HepG2 (cell line): Measurements from ENCODE around the gene IMPACT. TPM values are rescaled to one million over a fixed set of nuclear protein-coding genes. Genes with fewer than 3 reads are reported as not detected.

Experiments
- AHDC1 ChIP-seq: sonication (generic); formaldehyde crosslinking; IDR thresholded peaks from 2 replicates; pipeline ENCODE4 v1.5.1; 2020; ENCODE audit warnings: mild to moderate bottlenecking, missing genetic modification reagents, borderline replicate concordance
- DBP ChIP-seq: sonication (generic); formaldehyde crosslinking; IDR thresholded peaks from 2 replicates; pipeline ENCODE4 v1.4.0; 2020; ENCODE audit warnings: missing genetic modification reagents; ENCODE audit errors: not compliant biosample characterization
- FOXK2 ChIP-seq: fragments of 450-650 bp; IDR thresholded peaks from 2 replicates; pipeline ENCODE4 v1.6.1; 2016
- GLMP ChIP-seq: sonication (generic); formaldehyde crosslinking; IDR thresholded peaks from 2 replicates; pipeline ENCODE4 v1.9.0; 2021; ENCODE audit warnings: missing genetic modification reagents, mild to moderate bottlenecking, borderline replicate concordance
- GTF3A ChIP-seq: sonication (generic); formaldehyde crosslinking; conservative IDR thresholded peaks from 2 replicates; pipeline ENCODE4 v1.4.0; 2020; ENCODE audit warnings: mild to moderate bottlenecking, missing genetic modification reagents
- HDAC2 ChIP-seq: sonication (generic); formaldehyde crosslinking; IDR thresholded peaks from 2 replicates; pipeline ENCODE4 v1.4.0; 2020; ENCODE audit warnings: missing genetic modification reagents
- HNRNPL ChIP-seq: fragments of 200-400 bp; formaldehyde crosslinking; IDR thresholded peaks from 2 replicates; pipeline ENCODE4 v1.6.1; 2017; ENCODE audit warnings: mild to moderate bottlenecking, low read depth, low read length
- NCOA1 ChIP-seq: sonication (generic); formaldehyde crosslinking; IDR thresholded peaks from 2 replicates; pipeline ENCODE4 v1.9.0; 2021; ENCODE audit warnings: missing genetic modification reagents
- NFIB ChIP-seq: sonication (generic); formaldehyde crosslinking; IDR thresholded peaks from 2 replicates; pipeline ENCODE4 v1.9.0; 2021; ENCODE audit warnings: missing genetic modification reagents, mild to moderate bottlenecking, borderline replicate concordance
- PAX8 ChIP-seq: sonication (generic); formaldehyde crosslinking; IDR thresholded peaks from 2 replicates; pipeline ENCODE4 v1.8.0; 2022; ENCODE audit warnings: mild to moderate bottlenecking, missing genetic modification reagents, borderline replicate concordance
- POLR2AphosphoS2 ChIP-seq: IDR thresholded peaks from 2 replicates; pipeline ENCODE4 v1.6.1; 2011; ENCODE audit warnings: low read depth, low read length, improper control_type of control experiment
- RAD51 ChIP-seq: fragments of 450-650 bp; IDR thresholded peaks from 2 replicates; pipeline ENCODE4 v1.6.1; 2016; ENCODE audit warnings: borderline replicate concordance
- ZFP41 ChIP-seq: sonication (generic); formaldehyde crosslinking; IDR thresholded peaks from 2 replicates; pipeline ENCODE4 v1.4.0; 2020; ENCODE audit warnings: mild to moderate bottlenecking, missing genetic modification reagents, borderline replicate concordance
- ZMAT5 ChIP-seq: sonication (generic); formaldehyde crosslinking; IDR thresholded peaks from 2 replicates; pipeline ENCODE4 v1.5.0; 2020; ENCODE audit warnings: mild to moderate bottlenecking, low read depth, missing genetic modification reagents, borderline replicate concordance
- ZNF138 ChIP-seq: sonication (generic); formaldehyde crosslinking; IDR thresholded peaks from 2 replicates; pipeline ENCODE4 v1.5.0; 2020; ENCODE audit warnings: mild to moderate bottlenecking, low read depth, missing genetic modification reagents
- ZNF275 ChIP-seq: sonication (generic); formaldehyde crosslinking; IDR thresholded peaks from 2 replicates; pipeline ENCODE4 v1.8.0; 2022; ENCODE audit warnings: missing genetic modification reagents, mild to moderate bottlenecking, inconsistent platforms, borderline replicate concordance
- ZNF326 ChIP-seq: sonication (generic); formaldehyde crosslinking; IDR thresholded peaks from 2 replicates; pipeline ENCODE4 v1.4.0; 2020; ENCODE audit warnings: missing genetic modification reagents, borderline replicate concordance
- ZNF547 ChIP-seq: sonication (generic); formaldehyde crosslinking; IDR thresholded peaks from 2 replicates; pipeline ENCODE4 v1.5.1; 2020; ENCODE audit warnings: mild to moderate bottlenecking, missing genetic modification reagents
- ZNF598 ChIP-seq: sonication (generic); formaldehyde crosslinking; IDR thresholded peaks from 2 replicates; pipeline ENCODE4 v1.5.1; 2020; ENCODE audit warnings: mild to moderate bottlenecking, missing genetic modification reagents, borderline replicate concordance
- ZSCAN22 ChIP-seq: sonication (generic); formaldehyde crosslinking; IDR thresholded peaks from 2 replicates; pipeline ENCODE4 v1.4.0; 2020; ENCODE audit warnings: mild to moderate bottlenecking, missing genetic modification reagents
- polyA plus RNA-seq, 8 experiments: library from polyadenylated mRNA; depleted of rRNA in 3 of 8; stranded (reverse) in 7 of 8; unstranded in 1 of 8; fragments of >200 nt; fragmentation: Illumina TruSeq in 4 of 8; extraction: Trizol in 4 of 8; gene quantifications; 2 replicates each; pipeline versions ENCODE4 v1.2.1 to v1.2.3, GENCODE V29; 2011 to 2016; ENCODE audit warnings: low read depth in 4 of 8, missing spikeins in 1 of 8, mixed read lengths in 1 of 8; ENCODE audit not compliant: insufficient read depth in 1 of 8
- total RNA-seq, 5 experiments: library from RNA; depleted of rRNA; stranded (reverse); fragments of >200 nt; fragmentation: Illumina TruSeq; extraction: Trizol; gene quantifications; 2 replicates each; pipeline ENCODE4 v1.2.3, GENCODE V29; 2016; ENCODE audit warnings: low read depth in 1 of 5

Gene IMPACT
- total and polyA plus RNA-seq, 2 of the 13 experiments (the other 11 are each of a cell fraction or from before 2014, with no cell fraction given) = 5.0 to 7.7 TPM

DNA sequence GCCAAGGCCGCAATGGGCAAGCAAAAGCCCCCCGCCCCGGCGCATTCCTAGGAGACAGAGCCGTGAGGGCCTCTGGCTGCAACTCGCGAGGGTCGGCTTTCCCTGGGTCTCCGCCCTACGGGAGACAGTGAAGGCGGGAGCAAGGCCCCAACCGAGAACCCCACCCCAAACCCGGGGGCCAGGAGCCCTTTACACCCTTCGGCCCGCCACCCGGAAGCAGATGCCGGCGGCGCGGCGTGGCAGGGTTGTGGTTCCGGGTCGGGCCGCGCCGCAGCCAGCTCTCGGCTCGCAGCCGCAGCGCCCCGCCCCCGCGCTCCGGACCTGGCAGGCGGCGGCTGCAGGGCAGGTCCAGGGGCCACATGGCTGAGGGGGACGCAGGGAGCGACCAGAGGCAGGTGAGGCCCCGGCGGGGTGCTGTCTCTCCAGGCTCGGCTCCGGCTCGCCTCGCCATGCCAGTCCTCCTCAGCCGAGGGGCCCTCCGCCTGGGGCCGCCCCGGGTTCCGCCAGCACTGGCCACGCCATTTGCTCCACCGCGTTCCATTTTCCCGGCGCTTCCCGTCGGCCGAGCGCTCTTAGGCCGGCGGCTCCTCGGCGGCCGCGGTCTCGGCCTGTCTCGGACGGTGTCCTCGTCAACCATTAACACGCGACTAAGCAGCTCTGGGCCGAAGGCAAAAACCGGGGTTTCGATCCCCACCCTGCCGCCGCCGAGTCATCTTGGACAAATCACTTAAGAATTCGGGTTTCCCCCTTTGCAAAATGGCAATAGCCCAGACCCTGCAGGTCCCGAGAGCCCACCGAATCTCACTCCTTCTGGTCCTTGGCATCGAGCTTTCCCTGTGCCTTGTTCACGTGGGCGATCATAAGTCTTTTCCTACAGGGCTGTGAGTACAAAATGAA is at the start of gene IMPACT (continued):
- TF ChIP-seq AHDC1 (CRISPR knock-in tag) (no peak), ZFP41 (no peak), GLMP (no peak), ZNF275 (CRISPR knock-in tag) (no peak), HDAC2 (CRISPR knock-in tag) (no peak), HNRNPL (no peak), ZNF547 (CRISPR knock-in tag) (no peak; the same call in 1 of the 2 replicates), ZNF598 (CRISPR knock-in tag) (no peak), ZNF326 (no peak), NFIB (CRISPR knock-in tag) (no peak), ZMAT5 (no peak), DBP (CRISPR knock-in tag) (no peak), PAX8 (CRISPR knock-in tag) (peak; percentile 65; the same call in 1 of the 2 replicates), ZNF138 (CRISPR knock-in tag) (no peak), ZSCAN22 (CRISPR knock-in tag) (no peak), GTF3A (CRISPR knock-in tag) (no peak), FOXK2 (no peak), RAD51 (no peak), POLR2AphosphoS2 (no peak), NCOA1 (CRISPR knock-in tag) (no peak)
